ENCODE results near the gene ICE2.
A peak's percentile ranks its signal among the peaks of the same experiment; 100 is the strongest.

The ICE2 gene

DNA sequence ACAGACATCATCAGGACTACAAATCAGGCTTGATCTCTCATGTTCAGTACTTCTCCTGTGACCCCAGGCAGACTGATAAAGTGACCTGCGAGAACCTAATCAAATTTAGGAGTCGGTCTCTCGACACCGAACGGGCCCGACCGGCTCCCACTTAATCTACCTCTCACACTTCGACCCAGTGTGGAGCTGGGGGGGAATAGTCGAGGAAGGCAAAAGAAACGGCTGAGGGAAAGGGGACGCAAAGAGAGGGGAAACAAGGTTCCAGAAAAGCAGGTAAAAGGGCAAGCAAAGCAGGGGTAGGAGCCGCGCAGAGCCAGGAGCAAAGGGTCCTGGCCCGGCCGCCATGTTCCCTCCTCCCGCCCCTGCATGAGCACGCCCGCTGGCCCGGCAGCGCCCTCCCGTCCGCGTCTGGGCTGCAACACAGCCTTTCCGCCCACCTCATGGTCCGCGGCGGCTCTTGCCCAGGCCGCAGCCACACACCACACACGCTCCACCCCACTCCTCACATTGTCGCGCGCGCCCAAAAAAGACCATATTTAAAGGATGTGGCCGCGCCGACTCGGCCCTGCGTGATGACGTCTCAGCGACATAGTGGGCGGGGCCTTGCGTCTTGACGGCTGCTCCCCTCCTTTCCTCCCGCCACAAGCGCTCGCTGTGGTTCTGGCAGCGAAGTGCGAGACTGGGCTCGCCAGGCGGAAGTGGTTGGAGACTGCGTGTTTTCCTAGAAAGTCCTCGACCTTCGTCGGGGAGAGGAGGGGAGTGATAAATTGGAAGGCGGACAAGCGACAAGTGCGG is at the start of gene ICE2:
Gene ICE2, minus strand, starts transcription at position 577 of the 795 bp plus-strand sequence. CDS start 1,165 bp downstream, outside the sequence.
- DNase-seq: peak; percentile 95 to 98

DNA sequence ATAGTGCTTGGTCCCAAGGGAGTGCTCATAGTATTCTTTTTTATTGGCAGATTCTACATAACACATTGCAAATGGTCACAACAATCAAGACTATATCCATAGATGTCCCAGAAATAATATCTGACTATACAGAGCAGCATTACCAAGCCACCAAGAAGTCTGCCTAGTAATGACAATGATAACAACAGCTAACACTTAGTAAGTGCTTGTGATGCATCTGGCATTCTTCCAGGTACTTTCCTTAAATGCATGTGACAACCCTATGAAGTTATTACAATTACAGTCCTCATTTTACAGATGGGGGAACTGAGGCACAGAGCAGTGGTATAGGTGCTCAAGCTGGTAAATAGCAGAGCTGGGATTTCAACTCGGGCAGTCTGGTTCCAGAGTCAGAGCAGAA is 49.6 kb upstream of the ICE2 start:
- peak; percentile 2 to 11 for DNase-seq

DNA sequence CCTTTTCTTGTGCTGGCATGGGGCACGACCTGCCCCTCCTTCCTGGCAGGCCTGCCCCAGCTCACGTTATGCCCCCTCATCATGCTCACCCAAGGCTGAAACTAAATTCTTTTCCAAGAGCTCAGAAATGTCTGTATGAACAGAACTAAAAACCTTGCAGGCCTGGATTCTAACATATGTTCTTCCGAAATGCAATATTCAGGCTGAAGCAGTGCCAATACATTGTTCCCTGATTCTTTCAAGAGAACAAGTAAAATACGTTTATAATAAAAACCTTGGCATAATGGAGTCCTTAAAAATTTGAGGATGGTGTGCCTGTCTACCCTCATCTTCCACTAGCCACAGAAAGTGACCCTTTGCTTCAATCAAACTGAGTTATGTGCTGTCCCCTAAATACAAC is 48.5 kb upstream of the ICE2 start:
- DNase-seq: no peak

DNA sequence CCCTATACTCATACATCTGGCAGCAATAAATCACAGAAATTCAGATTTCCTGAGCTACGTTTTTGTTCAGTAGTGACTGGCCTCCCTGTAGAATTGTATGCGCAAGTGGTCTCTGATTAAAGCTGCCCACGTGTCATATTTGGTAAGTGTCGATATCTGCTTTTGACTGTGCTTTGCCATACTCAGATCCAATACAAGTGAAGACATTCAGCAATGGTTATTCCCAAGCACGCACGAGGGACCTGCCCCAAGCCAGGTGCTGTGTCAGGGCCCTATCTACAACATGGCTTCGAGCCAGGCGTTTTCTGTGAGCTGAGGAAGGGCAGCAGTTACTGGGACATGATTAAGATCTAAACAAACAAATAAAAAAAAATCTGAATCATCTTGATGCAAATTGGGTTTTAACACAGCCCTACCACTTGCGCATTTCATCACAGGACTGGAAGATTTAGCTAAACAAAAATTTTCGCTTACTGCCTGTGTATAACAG is 47.2 kb upstream of the ICE2 start:
- no peak for DNase-seq

- no peak for DNase-seq
Observed at GRCh38 chr15:60525341-60526039, 46.5 kb upstream of the ICE2 start.

DNA sequence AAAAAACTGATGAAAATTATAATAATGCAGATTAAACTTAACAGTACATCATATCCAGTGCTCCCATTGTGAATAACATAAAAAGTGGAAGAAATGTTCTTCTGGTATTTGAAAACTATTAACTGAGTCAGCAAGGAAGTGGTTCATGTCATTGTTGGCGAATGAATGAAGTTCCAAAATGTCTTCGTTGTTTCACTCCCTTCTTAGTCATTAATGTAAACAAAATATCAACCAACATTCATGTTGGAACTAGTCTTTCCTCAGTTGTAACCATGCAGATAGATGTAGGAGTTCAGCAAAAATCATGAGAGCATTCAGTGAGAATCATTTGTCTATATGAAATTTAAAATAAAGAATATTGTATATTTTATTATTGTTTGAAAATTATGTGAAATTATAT is 44.1 kb upstream of the ICE2 start:
- no peak for DNase-seq

GRCh38 chr15:60520825-60521368 is 42.0 kb upstream of the ICE2 start:
- DNase-seq: peak; percentile 17 to 81

DNA sequence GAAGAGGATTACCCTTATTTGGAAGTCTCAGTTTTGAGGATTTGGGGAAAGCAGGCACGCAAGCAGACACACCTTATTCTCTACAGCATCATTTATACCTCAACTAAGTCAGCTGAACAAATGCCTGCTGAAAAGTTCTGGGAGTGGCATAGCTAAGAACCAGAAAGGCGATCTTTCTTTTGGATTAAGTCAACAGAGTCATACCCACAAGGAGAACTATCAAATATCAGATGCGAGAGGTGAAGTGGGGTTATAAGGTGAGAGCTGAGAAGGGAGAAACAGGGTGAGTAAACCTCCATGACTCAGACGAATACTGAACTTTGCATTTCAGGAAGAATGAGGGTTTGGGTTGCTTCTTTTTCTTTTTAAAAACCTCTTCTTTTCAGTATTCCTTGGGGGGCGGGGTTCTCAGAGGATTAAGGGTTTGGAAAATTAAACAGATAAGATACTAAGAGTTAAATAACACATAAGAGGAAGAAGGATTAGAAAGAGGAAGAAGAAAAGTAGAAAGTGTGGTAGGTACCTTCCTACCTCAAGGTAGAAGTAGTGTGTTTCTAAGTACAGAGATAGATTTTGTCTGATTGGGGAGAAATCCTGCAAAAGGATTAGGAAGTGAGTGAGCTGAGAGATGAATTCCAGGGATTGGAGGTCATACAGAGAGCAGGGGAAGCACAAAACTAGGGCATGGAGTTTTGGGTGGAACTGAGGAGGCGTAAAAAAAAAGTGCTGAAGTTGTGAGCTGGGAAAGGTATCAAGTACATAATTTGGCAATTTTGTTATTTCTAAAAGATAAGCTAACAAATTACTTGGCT is 41.3 kb upstream of the ICE2 start:
- no peak for DNase-seq

DNA sequence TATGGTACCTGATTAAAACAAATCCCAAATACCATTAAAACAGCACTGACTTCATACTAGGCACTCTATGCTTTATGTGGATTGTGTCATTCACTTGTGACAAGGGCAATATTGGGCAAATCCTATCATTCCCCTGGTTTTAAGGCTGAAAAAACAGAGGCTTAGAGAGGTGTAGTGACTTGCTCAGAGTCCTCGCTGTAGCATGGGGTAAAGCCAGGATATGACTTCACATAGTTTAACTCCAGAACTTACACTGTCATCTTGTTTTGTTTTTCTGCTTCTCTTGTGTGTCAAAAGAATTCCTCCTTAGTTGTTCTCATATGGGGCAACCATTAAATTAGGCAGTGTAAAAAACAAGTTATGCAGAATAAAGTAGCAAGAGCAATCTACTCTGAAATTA is 40.3 kb upstream of the ICE2 start:
- DNase-seq: no peak

GRCh38 chr15:60518511-60518910 is 39.6 kb upstream of the ICE2 start:
- DNase-seq: no peak

DNA sequence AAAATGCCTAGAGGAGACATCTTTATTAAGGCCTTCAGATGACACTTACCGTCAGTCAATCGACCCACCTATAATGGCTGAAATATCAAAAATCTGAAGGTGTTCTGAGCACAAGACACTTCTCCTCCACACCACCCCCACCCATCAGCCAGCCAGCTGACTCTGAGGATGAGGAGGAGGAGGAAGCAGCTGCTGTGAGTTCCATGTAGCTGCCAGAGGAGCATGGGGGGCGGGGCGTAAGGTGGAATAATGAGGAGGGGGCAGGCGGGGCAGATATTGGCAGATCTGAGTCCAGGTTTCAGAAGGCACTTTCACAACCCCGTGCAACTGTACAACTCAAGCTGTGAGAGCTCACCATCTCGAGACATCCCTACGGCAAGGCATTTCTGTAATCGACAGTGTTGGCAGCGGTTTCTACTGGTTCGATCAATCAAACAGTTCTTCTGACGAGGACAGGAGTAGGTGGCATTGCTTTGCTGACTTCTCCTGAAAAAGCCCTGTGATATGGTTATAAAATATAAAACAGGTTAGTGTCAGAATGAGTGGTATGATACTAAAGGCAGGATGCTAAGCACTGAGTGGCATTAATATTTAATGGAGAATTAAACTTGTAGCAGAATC is 35.4 kb upstream of the ICE2 start:
- no peak for DNase-seq

GRCh38 chr15:60513676-60514075 is 34.7 kb upstream of the ICE2 start:
- no peak for DNase-seq

DNA sequence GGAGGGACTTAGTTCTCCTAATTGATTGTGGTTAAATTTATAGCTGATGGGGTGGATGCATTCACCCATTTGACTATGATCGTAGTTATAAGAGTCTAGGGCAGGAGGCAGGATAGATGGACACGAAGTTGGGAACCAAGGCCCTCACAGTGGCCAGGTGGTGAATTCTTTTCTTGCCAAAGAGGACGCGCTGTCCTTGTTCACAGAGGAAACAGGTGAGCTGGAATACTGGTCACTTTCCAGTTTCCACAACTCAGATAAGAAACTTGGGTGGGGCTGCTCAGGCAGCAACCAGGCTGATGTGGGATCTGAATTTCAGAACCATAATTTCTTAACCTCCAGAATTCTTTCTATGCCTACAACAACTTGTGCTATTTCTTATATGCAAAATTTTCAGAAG is 34.0 kb upstream of the ICE2 start:
- DNase-seq: no peak

DNA sequence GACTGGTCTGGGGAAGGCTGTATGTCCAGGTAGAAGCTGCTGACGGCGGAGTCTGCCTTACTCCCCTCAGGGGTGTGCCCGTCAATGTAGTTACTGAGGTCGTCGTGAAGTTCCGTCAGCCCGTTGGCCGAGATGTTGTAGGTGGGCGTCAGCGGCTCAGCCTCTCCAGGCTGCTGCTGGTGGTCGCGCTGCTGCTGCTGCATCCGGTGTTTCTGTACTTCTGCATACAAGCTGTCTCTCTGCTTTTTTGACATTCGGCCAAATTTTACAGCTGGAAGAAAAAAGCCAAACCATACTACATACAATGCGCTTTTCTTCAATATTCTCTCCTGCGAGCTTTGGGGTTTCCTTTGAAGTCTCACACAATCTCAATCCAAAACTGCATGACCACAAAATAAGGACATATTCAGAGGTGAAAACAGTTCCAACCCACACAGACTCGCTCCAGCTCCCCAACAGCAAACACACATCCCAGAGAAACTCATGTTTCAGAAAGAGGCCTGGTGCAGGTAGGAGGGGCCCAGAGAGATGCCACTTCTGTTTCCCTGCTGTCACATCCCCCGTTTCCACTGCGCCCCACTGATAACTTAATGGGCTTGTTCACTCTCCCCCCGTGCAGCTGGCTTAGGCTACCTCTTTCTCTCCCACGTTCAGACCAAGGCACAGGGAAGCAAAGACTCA is 32.5 kb upstream of the ICE2 start:
- no peak for DNase-seq

- no peak for DNase-seq
Observed at GRCh38 chr15:60510006-60510405, 31.1 kb upstream of the ICE2 start.

DNA sequence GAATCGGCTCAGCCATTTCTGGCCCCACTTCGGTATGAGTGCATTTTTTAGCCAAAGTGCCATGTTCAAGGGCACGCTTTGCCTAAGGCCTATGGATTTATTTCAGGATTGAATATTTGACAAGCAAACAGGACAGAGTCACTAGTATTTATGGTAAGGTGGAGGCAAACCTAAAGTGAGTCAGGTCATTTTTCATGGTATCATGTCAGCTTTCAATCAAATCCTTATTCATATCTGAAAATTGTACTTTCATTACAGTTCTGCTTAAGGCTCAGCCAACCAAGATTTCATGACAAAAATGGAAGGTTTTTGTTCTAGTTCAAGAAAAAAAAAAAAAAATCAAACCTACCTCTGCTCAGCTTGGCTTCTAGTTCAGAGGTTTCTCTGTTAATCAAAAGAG is 30.5 kb upstream of the ICE2 start:
- DNase-seq: no peak

DNA sequence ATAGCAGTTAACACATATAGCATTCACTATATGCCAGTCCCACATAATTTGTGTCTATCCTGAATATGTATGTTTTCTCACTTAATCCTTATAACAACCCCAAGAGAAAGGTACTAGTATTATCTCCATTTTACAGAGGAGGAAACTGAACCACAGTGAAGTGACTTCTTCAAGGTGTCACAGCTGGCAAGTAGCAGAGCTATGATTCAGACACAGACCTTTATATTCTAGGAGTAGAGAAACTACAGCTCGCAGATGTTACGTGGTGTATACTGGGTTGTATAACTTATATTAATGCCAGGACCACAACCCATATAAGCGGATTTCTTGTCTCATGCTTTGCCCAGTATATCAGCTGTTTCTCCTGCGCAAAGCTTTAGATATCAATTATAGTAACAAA is 29.5 kb upstream of the ICE2 start:
- no peak for DNase-seq

- peak; percentile 39 to 65 for DNase-seq
Observed at GRCh38 chr15:60507596-60508424, 28.9 kb upstream of the ICE2 start.

GRCh38 chr15:60496853-60497252 is 17.9 kb upstream of the ICE2 start:
- DNase-seq: no peak

DNA sequence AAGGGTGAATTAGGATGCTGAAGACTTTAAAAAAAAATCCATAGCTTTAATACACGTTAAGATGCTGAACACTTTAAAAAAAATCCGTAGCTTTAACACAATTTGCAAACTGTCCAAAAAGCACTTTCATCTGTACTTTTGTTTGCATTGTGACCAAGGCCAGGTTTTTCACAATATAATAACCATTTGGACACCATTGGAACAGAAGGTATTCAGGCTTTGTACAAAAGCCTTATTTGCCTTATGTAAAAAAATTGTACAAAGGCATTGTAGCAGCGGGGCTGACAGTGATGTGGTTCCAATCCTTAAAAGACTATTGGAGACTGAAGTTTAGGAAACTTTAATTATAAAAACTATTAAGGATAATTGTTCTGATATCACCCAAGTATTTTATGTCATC is 15.2 kb upstream of the ICE2 start:
- DNase-seq: no peak

DNA sequence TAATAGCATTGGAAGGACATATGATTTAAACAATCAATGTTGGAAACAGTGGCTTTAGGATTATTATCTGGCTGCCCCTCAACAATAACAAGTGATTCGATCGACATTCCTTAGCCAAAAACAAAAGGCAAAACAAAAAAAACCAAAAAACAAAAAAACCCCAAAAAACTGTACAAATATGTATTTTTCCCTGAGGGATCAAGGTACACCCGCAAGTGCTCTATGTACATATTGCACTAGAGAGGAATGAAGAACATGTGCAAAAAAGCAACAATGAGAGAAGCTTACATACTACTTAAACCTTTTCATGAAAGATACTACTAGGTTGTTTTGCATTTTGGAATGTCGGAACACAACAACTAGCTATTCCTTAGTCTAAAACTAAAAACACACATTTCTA is 14.2 kb upstream of the ICE2 start:
- no peak for DNase-seq
